ENCODE data around the gene MORN1.

Gene MORN1

GRCh38 chr1:2438641-2439040, 47.3 kb upstream of the MORN1 start:
- Histone ChIP-seq H3F3A (ENCODE audit: low read depth) (no peaks in the 10 kb centered on the region), H3K4me3 (ENCODE audit: low read length, poor library complexity, severe bottlenecking) (no peak overlapping the region), H3K9me3 (ENCODE audit: insufficient read depth, low read depth, low read length) (no peaks in the 10 kb centered on the region), H3K79me2 (ENCODE audit: insufficient read depth, low read length) (no peaks in the 10 kb centered on the region), H4K20me1 (ENCODE audit: insufficient read depth, low read length, poor library complexity, severe bottlenecking) (no peaks in the 10 kb centered on the region), H3K9me2 (replicated peaks; ENCODE audit: low read depth, low read length) (no peaks in the 10 kb centered on the region), H3K27me3 (ENCODE audit: insufficient read depth, low read length, poor library complexity, severe bottlenecking) (no peaks in the 10 kb centered on the region), H3K36me3 (ENCODE audit: insufficient read depth, low read length) (no peaks in the 10 kb centered on the region), H2AFZ (ENCODE audit: low read length) (no peak overlapping the region), H3K4me1 (ENCODE audit: insufficient read depth, low read length, poor library complexity, severe bottlenecking) (no peaks in the 10 kb centered on the region), H3K9ac (ENCODE audit: low read depth, low read length, poor library complexity, severe bottlenecking) (no peak overlapping the region), H3K4me2 (ENCODE audit: low read depth, low read length, poor library complexity, severe bottlenecking) (no peak overlapping the region)
- TF ChIP-seq CTCF (conservative IDR thresholded peaks at IDR 0.05; ENCODE audit: low read length) (no peak), EZH2phosphoT487 (IDR thresholded peaks at IDR 0.05; ENCODE audit: borderline replicate concordance) (no peak)

- Histone ChIP-seq H2AFZ (ENCODE audit: low read length) (no peak overlapping the region), H3K4me1 (ENCODE audit: insufficient read depth, low read length, poor library complexity, severe bottlenecking) (no peaks in the 10 kb centered on the region), H3F3A (ENCODE audit: low read depth) (no peaks in the 10 kb centered on the region), H3K4me3 (ENCODE audit: low read length, poor library complexity, severe bottlenecking) (no peak overlapping the region), H3K9me2 (replicated peaks; ENCODE audit: low read depth, low read length) (no peaks in the 10 kb centered on the region), H3K9me3 (ENCODE audit: insufficient read depth, low read depth, low read length) (no peaks in the 10 kb centered on the region), H3K79me2 (ENCODE audit: insufficient read depth, low read length) (no peaks in the 10 kb centered on the region), H3K36me3 (ENCODE audit: insufficient read depth, low read length) (no peaks in the 10 kb centered on the region), H3K27me3 (ENCODE audit: insufficient read depth, low read length, poor library complexity, severe bottlenecking) (no peaks in the 10 kb centered on the region), H3K4me2 (ENCODE audit: low read depth, low read length, poor library complexity, severe bottlenecking) (no peak overlapping the region), H4K20me1 (ENCODE audit: insufficient read depth, low read length, poor library complexity, severe bottlenecking) (no peaks in the 10 kb centered on the region), H3K9ac (ENCODE audit: low read depth, low read length, poor library complexity, severe bottlenecking) (no peak overlapping the region)
- TF ChIP-seq EZH2phosphoT487 (IDR thresholded peaks at IDR 0.05; ENCODE audit: borderline replicate concordance) (no peak), CTCF (conservative IDR thresholded peaks at IDR 0.05; ENCODE audit: low read length) (no peak)
Measured at GRCh38 chr1:2438038-2438437, 46.7 kb upstream of the MORN1 start.

GRCh38 chr1:2437617-2438016, 46.3 kb upstream of the MORN1 start:
- H3K79me2 ChIP-seq (ENCODE audit: insufficient read depth, low read length): no peaks in the 10 kb centered on the region
- no peaks in the 10 kb centered on the region for H3K4me1 ChIP-seq (ENCODE audit: insufficient read depth, low read length, poor library complexity, severe bottlenecking)
- no peaks in the 10 kb centered on the region for H3F3A ChIP-seq (ENCODE audit: low read depth)
- H3K9me2 ChIP-seq (replicated peaks; ENCODE audit: low read depth, low read length): no peaks in the 10 kb centered on the region
- no peak overlapping the region for H3K4me3 ChIP-seq (ENCODE audit: low read length, poor library complexity, severe bottlenecking)
- TF ChIP-seq CTCF (conservative IDR thresholded peaks at IDR 0.05; ENCODE audit: low read length) (no peak), EZH2phosphoT487 (IDR thresholded peaks at IDR 0.05; ENCODE audit: borderline replicate concordance) (no peak)
- H3K36me3 ChIP-seq (ENCODE audit: insufficient read depth, low read length): no peaks in the 10 kb centered on the region
- no peak overlapping the region for H2AFZ ChIP-seq (ENCODE audit: low read length)
- no peak overlapping the region for H3K4me2 ChIP-seq (ENCODE audit: low read depth, low read length, poor library complexity, severe bottlenecking)
- H3K27me3 ChIP-seq (ENCODE audit: insufficient read depth, low read length, poor library complexity, severe bottlenecking): no peaks in the 10 kb centered on the region
- H4K20me1 ChIP-seq (ENCODE audit: insufficient read depth, low read length, poor library complexity, severe bottlenecking): no peaks in the 10 kb centered on the region
- H3K9me3 ChIP-seq (ENCODE audit: insufficient read depth, low read depth, low read length): no peaks in the 10 kb centered on the region
- H3K9ac ChIP-seq (ENCODE audit: low read depth, low read length, poor library complexity, severe bottlenecking): no peak overlapping the region
